HL-60 (cell line): ENCODE measurements around the gene CHRNA4.

Source experiments
- DNase-seq, 2 experiments: peaks; one replicate each; pipeline ENCODE4 v3.0.0-alpha.2; 2010 to 2020; ENCODE audit warnings: low read depth in 1 of 2, low spot score in 1 of 2
- H3K27ac ChIP-seq: fragments of 250-450 bp; sonication (Bioruptor Pico); replicated peaks from 2 replicates; pipeline ENCODE4 v1.5.1; 2020; ENCODE audit warnings: mild to moderate bottlenecking, moderate library complexity
- H3K27me3 ChIP-seq: fragments of 250-450 bp; sonication (Bioruptor Pico); 2 replicates; pipeline ENCODE4 v1.5.1; 2021; ENCODE audit warnings: mild to moderate bottlenecking, moderate library complexity; ENCODE audit not compliant: insufficient read depth, poor library complexity, severe bottlenecking
- H3K4me3 ChIP-seq: replicated peaks from 2 replicates; pipeline ENCODE4 v1.5.1; 2011; ENCODE audit warnings: mild to moderate bottlenecking, control low read depth, low read length; ENCODE audit not compliant: insufficient read depth
- GABPA ChIP-seq: IDR thresholded peaks from 2 replicates; pipeline ENCODE4 v1.6.1; 2012; ENCODE audit warnings: low read depth
- POLR2AphosphoS5 ChIP-seq: IDR thresholded peaks from 2 replicates; pipeline ENCODE4 v1.6.1; 2012; ENCODE audit warnings: low read depth
- REST ChIP-seq: IDR thresholded peaks from 2 replicates; pipeline ENCODE4 v1.6.1; 2012; ENCODE audit warnings: low read depth; ENCODE audit not compliant: insufficient replicate concordance
- SPI1 ChIP-seq: IDR thresholded peaks from 2 replicates; pipeline ENCODE4 v1.6.1; 2012; ENCODE audit warnings: low read depth, mild to moderate bottlenecking, borderline replicate concordance
- TF ChIP-seq, protein P1 (sequence below): IDR thresholded peaks from one replicate; pipeline ENCODE4 v1.5.1; 2011; ENCODE audit warnings: low read length, control low read depth, inconsistent platforms; ENCODE audit not compliant: insufficient read depth

The CHRNA4 gene

DNA sequence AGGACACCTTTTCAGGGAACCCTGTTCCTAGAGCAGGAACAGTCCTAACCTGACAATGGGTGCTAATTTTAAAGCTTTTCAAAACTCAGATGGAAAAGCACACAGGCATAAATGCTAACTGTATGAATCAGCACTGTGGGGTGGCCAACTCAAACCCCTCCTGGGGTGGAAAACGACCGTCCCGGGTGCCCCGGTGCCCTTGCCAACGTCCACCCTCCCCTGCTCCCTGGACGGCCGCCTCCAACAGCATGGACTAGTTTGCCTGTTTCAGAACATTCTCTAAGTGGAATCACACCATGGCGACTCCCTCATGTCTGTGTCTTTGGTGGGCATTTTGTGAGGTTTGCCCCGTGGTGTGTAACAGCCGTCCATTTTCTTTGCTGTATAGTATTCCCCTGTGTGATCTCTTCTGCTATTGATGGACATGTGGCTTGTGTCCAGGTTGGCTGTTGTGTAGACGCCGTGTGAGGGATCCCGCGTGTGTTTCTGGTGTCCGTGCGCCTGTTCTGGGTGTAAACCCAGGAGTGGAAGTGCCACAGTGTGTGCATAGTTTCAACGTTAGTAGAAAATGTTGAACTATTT lies 62.3 kb downstream of the CHRNA4 start:
- Histone ChIP-seq H3K27me3 (peaks cover 22% of the 10 kb centered on the region), H3K27ac (no peak overlapping the region), H3K4me3 (no peak overlapping the region)
- no peak for DNase-seq
- TF ChIP-seq POLR2AphosphoS5 (no peak), REST (no peak), SPI1 (no peak), GABPA (no peak)
- TF ChIP-seq, protein P1, sequence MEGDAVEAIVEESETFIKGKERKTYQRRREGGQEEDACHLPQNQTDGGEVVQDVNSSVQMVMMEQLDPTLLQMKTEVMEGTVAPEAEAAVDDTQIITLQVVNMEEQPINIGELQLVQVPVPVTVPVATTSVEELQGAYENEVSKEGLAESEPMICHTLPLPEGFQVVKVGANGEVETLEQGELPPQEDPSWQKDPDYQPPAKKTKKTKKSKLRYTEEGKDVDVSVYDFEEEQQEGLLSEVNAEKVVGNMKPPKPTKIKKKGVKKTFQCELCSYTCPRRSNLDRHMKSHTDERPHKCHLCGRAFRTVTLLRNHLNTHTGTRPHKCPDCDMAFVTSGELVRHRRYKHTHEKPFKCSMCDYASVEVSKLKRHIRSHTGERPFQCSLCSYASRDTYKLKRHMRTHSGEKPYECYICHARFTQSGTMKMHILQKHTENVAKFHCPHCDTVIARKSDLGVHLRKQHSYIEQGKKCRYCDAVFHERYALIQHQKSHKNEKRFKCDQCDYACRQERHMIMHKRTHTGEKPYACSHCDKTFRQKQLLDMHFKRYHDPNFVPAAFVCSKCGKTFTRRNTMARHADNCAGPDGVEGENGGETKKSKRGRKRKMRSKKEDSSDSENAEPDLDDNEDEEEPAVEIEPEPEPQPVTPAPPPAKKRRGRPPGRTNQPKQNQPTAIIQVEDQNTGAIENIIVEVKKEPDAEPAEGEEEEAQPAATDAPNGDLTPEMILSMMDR = no peak

GRCh38 chr20:63297796-63298572 lies 63.2 kb downstream of the CHRNA4 start:
- DNase-seq = no peak
- peaks cover 22% of the 10 kb centered on the region for H3K27me3 ChIP-seq
- no peak overlapping the region for H3K27ac ChIP-seq
- TF ChIP-seq, protein P1 = no peak
- TF ChIP-seq SPI1 (no peak), POLR2AphosphoS5 (no peak), REST (no peak), GABPA (no peak)
- no peak overlapping the region for H3K4me3 ChIP-seq

DNA sequence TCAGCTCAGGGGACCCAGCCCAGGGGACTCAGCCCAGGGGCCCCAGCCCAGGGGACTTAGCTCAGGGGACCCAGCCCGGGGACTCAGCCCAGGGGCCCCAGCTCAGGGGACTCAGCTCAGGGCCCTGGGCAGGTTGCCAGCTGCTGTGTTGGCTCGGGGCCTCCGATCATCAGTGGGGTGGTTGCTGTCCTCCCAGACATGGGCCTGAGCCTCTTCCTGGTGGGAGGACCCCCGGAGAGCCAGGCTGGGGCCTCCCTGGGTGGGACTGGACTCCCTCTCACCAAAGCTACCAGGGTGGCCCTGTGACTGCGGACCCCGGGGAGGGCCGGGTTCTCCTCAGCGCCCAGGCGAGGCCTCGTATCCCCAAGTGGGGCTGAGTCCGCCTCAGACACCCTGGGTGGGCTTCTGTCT lies 63.8 kb downstream of the CHRNA4 start:
- no peak overlapping the region for H3K4me3 ChIP-seq
- H3K27me3 ChIP-seq = peaks cover 22% of the 10 kb centered on the region
- TF ChIP-seq POLR2AphosphoS5 = no peak
- TF ChIP-seq, protein P1 = no peak
- no peak for TF ChIP-seq SPI1
- no peak for TF ChIP-seq REST
- TF ChIP-seq GABPA = no peak
- no peak for DNase-seq
- H3K27ac ChIP-seq = no peak overlapping the region
